Subcutaneous abdominal adipose tissue (tissue), 5 donors: Measurements from ENCODE around the gene FMNL2.

Source experiments
- H3K27ac ChIP-seq: one replicate; pipeline ENCODE4 v1.7.0; 2013; ENCODE audit warnings: low read depth, mild to moderate bottlenecking, inconsistent platforms, low read length, moderate library complexity
- H3K27me3 ChIP-seq, 5 donors: one replicate each; pipeline ENCODE4 v1.7.0; 2013; ENCODE audit warnings: low read length in 5 of 5, inconsistent platforms in 1 of 5; ENCODE audit not compliant: control insufficient read depth in 5 of 5, insufficient read depth in 4 of 5
- H3K36me3 ChIP-seq, 5 donors: one replicate each; pipeline ENCODE4 v1.7.0; 2013; ENCODE audit warnings: low read length in 5 of 5; ENCODE audit not compliant: control insufficient read depth in 5 of 5, insufficient read depth in 5 of 5
- H3K4me1 ChIP-seq, 5 donors: one replicate each; pipeline ENCODE4 v1.7.0; 2013; ENCODE audit warnings: low read length in 5 of 5, mild to moderate bottlenecking in 3 of 5, moderate library complexity in 1 of 5; ENCODE audit not compliant: control insufficient read depth in 5 of 5, insufficient read depth in 5 of 5
- H3K4me3 ChIP-seq, 5 donors: one replicate each; pipeline ENCODE4 v1.7.0; 2013; ENCODE audit warnings: low read length in 5 of 5, low read depth in 1 of 5
- H3K9ac ChIP-seq, 5 donors: one replicate each; pipeline ENCODE4 v1.7.0; 2013; ENCODE audit warnings: low read length in 5 of 5, mild to moderate bottlenecking in 4 of 5, moderate library complexity in 3 of 5
- H3K9me3 ChIP-seq, 5 donors: one replicate each; pipeline ENCODE4 v1.7.0; 2013; ENCODE audit warnings: low read length in 5 of 5; ENCODE audit not compliant: control insufficient read depth in 5 of 5
- donor health status: healthy.
- donor health status: healthy.
- donor health status: healthy.
- donor health status: healthy.
- donor health status: healthy.

Gene FMNL2

GRCh38 chr2:152543717-152544116 is 208.7 kb downstream of the FMNL2 start:
- Histone ChIP-seq H3K27ac (no peak overlapping the region), H3K9ac (no peak overlapping the region), H3K36me3 (peaks cover 4 to 9% (median 5%) of the 10 kb centered on the region in 5 donors)

GRCh38 chr2:152544638-152545037 is 209.7 kb downstream of the FMNL2 start:
- H3K27me3 ChIP-seq = no peaks in the 10 kb centered on the region
- H3K9me3 ChIP-seq = no peaks in the 10 kb centered on the region
- H3K9ac ChIP-seq = no peak overlapping the region
- no peak overlapping the region for H3K27ac ChIP-seq
- H3K4me3 ChIP-seq = no peak overlapping the region
- H3K4me1 ChIP-seq = peaks cover 5 to 36% (median 12%) of the 10 kb centered on the region in 5 donors
- peaks cover 5 to 13% (median 9%) of the 10 kb centered on the region in 5 donors for H3K36me3 ChIP-seq

More at GRCh38 chr2:152543717-152544116, 208.7 kb downstream of the FMNL2 start:
- H3K4me3 ChIP-seq = no peak overlapping the region
- no peaks in the 10 kb centered on the region for H3K9me3 ChIP-seq
- H3K27me3 ChIP-seq = no peaks in the 10 kb centered on the region
- peaks cover 5 to 36% (median 12%) of the 10 kb centered on the region in 5 donors for H3K4me1 ChIP-seq

- H3K4me1 ChIP-seq = peaks cover 5 to 36% (median 12%) of the 10 kb centered on the region in 5 donors
- no peak overlapping the region for H3K27ac ChIP-seq
- H3K4me3 ChIP-seq = no peak overlapping the region
- no peak overlapping the region for H3K9ac ChIP-seq
- H3K27me3 ChIP-seq = no peaks in the 10 kb centered on the region
- H3K36me3 ChIP-seq = peaks cover 5 to 16% (median 9%) of the 10 kb centered on the region in 5 donors
- no peaks in the 10 kb centered on the region for H3K9me3 ChIP-seq
Measured at GRCh38 chr2:152546230-152546837, 211.4 kb downstream of the FMNL2 start.

- Histone ChIP-seq H3K9ac (no peak overlapping the region), H3K9me3 (no peaks in the 10 kb centered on the region), H3K27ac (no peak overlapping the region), H3K4me3 (no peak overlapping the region), H3K4me1 (peaks cover 5 to 27% (median 8%) of the 10 kb centered on the region in 5 donors), H3K36me3 (peaks cover 4 to 12% (median 8%) of the 10 kb centered on the region in 5 donors), H3K27me3 (no peaks in the 10 kb centered on the region)
Measured at GRCh38 chr2:152548111-152548875, 213.3 kb downstream of the FMNL2 start.

GRCh38 chr2:152548996-152549395 is 214.0 kb downstream of the FMNL2 start:
- H3K9me3 ChIP-seq = no peaks in the 10 kb centered on the region
- H3K9ac ChIP-seq = no peak overlapping the region
- no peak overlapping the region for H3K4me3 ChIP-seq
- no peak overlapping the region for H3K27ac ChIP-seq
- peaks cover 5 to 26% (median 8%) of the 10 kb centered on the region in 5 donors for H3K4me1 ChIP-seq
- H3K27me3 ChIP-seq = no peaks in the 10 kb centered on the region
- peaks cover 0 to 12% (median 4%) of the 10 kb centered on the region in 5 donors for H3K36me3 ChIP-seq

- Histone ChIP-seq H3K36me3 (peaks cover 0 to 12% (median 4%) of the 10 kb centered on the region in 5 donors), H3K4me3 (no peak overlapping the region), H3K4me1 (peaks cover 5 to 25% (median 8%) of the 10 kb centered on the region in 5 donors), H3K9me3 (no peaks in the 10 kb centered on the region), H3K27me3 (no peaks in the 10 kb centered on the region), H3K9ac (no peak overlapping the region), H3K27ac (no peak overlapping the region)
Measured at GRCh38 chr2:152549423-152549822, 214.4 kb downstream of the FMNL2 start.

GRCh38 chr2:152550386-152550785 is 215.4 kb downstream of the FMNL2 start:
- Histone ChIP-seq H3K4me3 (no peak overlapping the region), H3K9ac (no peak overlapping the region), H3K9me3 (no peaks in the 10 kb centered on the region), H3K27ac (no peak overlapping the region), H3K4me1 (peaks cover 5 to 22% (median 13%) of the 10 kb centered on the region in 5 donors), H3K27me3 (no peaks in the 10 kb centered on the region), H3K36me3 (peaks cover 0 to 12% (median 4%) of the 10 kb centered on the region in 5 donors)

GRCh38 chr2:152552888-152553287 is 217.9 kb downstream of the FMNL2 start:
- no peaks in the 10 kb centered on the region for H3K9me3 ChIP-seq
- H3K36me3 ChIP-seq = peaks cover 0 to 12% (median 4%) of the 10 kb centered on the region in 5 donors
- H3K9ac ChIP-seq = no peak overlapping the region
- H3K27me3 ChIP-seq = no peaks in the 10 kb centered on the region
- H3K4me3 ChIP-seq = no peak overlapping the region
- H3K27ac ChIP-seq = no peak overlapping the region
- peaks cover 3 to 16% (median 11%) of the 10 kb centered on the region in 5 donors for H3K4me1 ChIP-seq

- Histone ChIP-seq H3K9me3 (no peaks in the 10 kb centered on the region), H3K9ac (no peak overlapping the region), H3K36me3 (peaks cover 0 to 13% (median 4%) of the 10 kb centered on the region in 5 donors), H3K4me1 (peaks cover 0 to 15% (median 7%) of the 10 kb centered on the region in 5 donors), H3K27ac (no peak overlapping the region), H3K27me3 (no peaks in the 10 kb centered on the region), H3K4me3 (no peak overlapping the region)
Measured at GRCh38 chr2:152553518-152553917, 218.5 kb downstream of the FMNL2 start.

- no peak overlapping the region for H3K9ac ChIP-seq
- no peak overlapping the region for H3K4me3 ChIP-seq
- H3K27ac ChIP-seq = no peak overlapping the region
- H3K27me3 ChIP-seq = no peaks in the 10 kb centered on the region
- peaks cover 3 to 12% (median 8%) of the 10 kb centered on the region in 5 donors for H3K36me3 ChIP-seq
- H3K4me1 ChIP-seq = peaks cover 0 to 15% (median 5%) of the 10 kb centered on the region in 5 donors
- no peaks in the 10 kb centered on the region for H3K9me3 ChIP-seq
Measured at GRCh38 chr2:152555048-152555447, 220.1 kb downstream of the FMNL2 start.
